ENCODE results near the gene KIF26A.

DNA sequence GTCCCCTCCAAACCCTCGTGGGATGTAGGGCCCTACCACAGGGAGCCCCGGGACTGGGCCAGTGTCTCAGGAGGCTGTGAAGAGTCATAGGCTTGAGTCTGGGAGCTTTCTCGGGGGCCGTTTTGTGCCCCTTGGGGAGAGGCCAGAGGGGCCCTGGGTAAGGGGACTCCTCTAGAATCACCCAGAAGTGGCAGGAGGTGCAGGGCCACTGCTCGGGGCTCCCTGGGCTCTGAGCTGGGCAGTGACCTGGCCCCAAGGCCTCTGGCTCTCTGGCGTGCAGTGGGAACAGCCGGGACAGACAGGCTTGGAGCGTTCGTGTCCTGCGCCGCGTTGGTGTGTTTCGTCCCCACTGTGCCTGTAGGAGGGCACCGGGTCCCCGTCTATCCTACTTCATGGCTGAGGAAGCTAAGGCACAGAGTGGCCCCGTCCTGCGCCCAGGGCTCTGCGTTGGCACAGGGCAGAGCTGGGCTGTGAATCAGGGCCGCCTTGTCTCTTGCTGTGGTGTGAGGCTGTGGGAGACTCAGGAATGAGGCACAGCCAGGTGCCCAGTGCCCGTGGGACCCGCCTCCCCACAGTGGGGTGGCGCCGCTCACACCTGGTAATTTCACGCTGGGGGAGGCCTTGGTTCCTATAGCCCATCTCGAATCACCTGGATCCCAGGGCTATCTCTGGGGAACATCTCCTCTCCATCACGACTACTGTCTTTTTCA is 23.8 kb upstream of the KIF26A start:
- TF ChIP-seq KLF1 (tag by site-specific recombination; IDR thresholded peaks at IDR 0.05) (no peak), ZSCAN16 (tag by site-specific recombination; IDR thresholded peaks at IDR 0.05) (no peak), ZNF184 (tag by site-specific recombination; IDR thresholded peaks at IDR 0.05) (no peak), TRIM28 (IDR thresholded peaks at IDR 0.05; ENCODE audit: borderline replicate concordance, low read length) (no peak), REPIN1 (tag by site-specific recombination; IDR thresholded peaks at IDR 0.05; ENCODE audit: low read depth) (no peak)
- TF ChIP-seq, protein P1, sequence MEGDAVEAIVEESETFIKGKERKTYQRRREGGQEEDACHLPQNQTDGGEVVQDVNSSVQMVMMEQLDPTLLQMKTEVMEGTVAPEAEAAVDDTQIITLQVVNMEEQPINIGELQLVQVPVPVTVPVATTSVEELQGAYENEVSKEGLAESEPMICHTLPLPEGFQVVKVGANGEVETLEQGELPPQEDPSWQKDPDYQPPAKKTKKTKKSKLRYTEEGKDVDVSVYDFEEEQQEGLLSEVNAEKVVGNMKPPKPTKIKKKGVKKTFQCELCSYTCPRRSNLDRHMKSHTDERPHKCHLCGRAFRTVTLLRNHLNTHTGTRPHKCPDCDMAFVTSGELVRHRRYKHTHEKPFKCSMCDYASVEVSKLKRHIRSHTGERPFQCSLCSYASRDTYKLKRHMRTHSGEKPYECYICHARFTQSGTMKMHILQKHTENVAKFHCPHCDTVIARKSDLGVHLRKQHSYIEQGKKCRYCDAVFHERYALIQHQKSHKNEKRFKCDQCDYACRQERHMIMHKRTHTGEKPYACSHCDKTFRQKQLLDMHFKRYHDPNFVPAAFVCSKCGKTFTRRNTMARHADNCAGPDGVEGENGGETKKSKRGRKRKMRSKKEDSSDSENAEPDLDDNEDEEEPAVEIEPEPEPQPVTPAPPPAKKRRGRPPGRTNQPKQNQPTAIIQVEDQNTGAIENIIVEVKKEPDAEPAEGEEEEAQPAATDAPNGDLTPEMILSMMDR (tag by site-specific recombination; IDR thresholded peaks at IDR 0.05), result no peak
- TF ChIP-seq, protein P2, sequence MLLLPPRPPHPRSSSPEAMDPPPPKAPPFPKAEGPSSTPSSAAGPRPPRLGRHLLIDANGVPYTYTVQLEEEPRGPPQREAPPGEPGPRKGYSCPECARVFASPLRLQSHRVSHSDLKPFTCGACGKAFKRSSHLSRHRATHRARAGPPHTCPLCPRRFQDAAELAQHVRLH (tag by site-specific recombination; IDR thresholded peaks at IDR 0.05), result no peak

All from HEK293 (cell line).